ENCODE results near the gene TLCD3B.

DNA sequence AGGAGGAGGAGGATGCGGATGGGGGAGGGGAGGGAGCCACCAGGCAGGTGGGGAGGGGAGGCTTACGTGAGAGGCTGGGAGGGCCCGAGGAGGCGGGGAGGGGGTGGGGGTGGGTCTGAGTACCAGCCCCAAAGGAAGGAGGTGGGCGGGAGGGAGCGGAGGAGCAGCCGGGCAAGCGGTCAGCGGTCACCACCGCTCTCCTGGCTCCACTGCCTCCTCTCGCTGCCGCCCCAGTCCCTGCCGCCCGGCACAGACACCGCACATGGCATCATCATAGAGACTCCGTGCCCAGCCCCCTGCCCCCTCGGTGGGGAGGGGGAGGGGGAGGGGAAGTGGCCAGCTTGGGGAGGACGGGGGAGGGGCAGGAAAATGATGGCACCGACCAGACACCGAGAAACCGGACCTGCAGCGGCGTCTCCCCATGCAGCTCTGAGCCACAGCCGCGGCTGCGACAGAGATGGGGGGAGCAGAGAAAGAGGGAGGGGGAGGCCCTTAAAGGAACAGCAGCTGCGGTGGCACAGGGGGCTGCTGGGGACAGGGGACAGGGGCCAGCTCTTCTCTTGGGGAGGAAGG, at the start of gene TLCD3B:
- no peak for TF ChIP-seq POLR2A (IDR thresholded peaks at IDR 0.05)
- TF ChIP-seq, protein P1, sequence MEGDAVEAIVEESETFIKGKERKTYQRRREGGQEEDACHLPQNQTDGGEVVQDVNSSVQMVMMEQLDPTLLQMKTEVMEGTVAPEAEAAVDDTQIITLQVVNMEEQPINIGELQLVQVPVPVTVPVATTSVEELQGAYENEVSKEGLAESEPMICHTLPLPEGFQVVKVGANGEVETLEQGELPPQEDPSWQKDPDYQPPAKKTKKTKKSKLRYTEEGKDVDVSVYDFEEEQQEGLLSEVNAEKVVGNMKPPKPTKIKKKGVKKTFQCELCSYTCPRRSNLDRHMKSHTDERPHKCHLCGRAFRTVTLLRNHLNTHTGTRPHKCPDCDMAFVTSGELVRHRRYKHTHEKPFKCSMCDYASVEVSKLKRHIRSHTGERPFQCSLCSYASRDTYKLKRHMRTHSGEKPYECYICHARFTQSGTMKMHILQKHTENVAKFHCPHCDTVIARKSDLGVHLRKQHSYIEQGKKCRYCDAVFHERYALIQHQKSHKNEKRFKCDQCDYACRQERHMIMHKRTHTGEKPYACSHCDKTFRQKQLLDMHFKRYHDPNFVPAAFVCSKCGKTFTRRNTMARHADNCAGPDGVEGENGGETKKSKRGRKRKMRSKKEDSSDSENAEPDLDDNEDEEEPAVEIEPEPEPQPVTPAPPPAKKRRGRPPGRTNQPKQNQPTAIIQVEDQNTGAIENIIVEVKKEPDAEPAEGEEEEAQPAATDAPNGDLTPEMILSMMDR (IDR thresholded peaks at IDR 0.05) = no peak

Measured in thyroid gland (tissue), 4 donors.